Pancreas (tissue), 10 donors: ENCODE results near the gene S100A10. TPM values are rescaled to one million over a fixed set of nuclear protein-coding genes. Genes with fewer than 3 reads are reported as not detected.

ENCODE experiments used
- ATAC-seq, 4 donors: fragments of 200-7000 bp; cut with Tn5 transposase; one replicate each; pipeline versions ENCODE4 v1.8.0 to v1.9.1; 2020; ENCODE audit warnings: mild to moderate bottlenecking in 4 of 4, moderate library complexity in 4 of 4
- DNase-seq, 6 donors: peaks; one replicate each; pipeline ENCODE4 v3.0.0-alpha.2; 2020
- FAIRE-seq: peaks from 2 replicates; lab custom pipeline; 2012; peaks lifted over from hg19 to GRCh38; lab: Jason Lieb, UNC
- H3K27ac ChIP-seq, 4 donors: fragments of 200-600 bp; sonication (generic); 1 replicate in 3 of 4; 2 replicates in 1 of 4; pipeline versions ENCODE4 v1.5.0 to v1.8.0; 2020
- H3K27me3 ChIP-seq, 4 donors: fragments of 200-600 bp; one replicate each; pipeline ENCODE4 v1.8.0; 2021
- H3K36me3 ChIP-seq, 3 donors: fragments of 200-600 bp; sonication (generic) in 1 of 3; one replicate each; pipeline versions ENCODE4 v1.5.0 to v1.8.0; 2020 to 2021
- H3K4me1 ChIP-seq, 3 donors: fragments of 200-600 bp; one replicate each; pipeline ENCODE4 v1.8.0; 2021
- H3K4me3 ChIP-seq, 4 donors: fragments of 200-600 bp; sonication (generic) in 2 of 4; one replicate each; pipeline versions ENCODE4 v1.5.0 to v1.8.0; 2020 to 2021
- H3K9me3 ChIP-seq, 4 donors: fragments of 200-600 bp; one replicate each; pipeline ENCODE4 v1.8.0; 2021
- CTCF ChIP-seq, 4 donors: fragments of 200-600 bp; sonication (generic) in 3 of 4; IDR thresholded peaks; one replicate each; pipeline versions ENCODE4 v1.5.0 to v1.8.0; 2021; ENCODE audit warnings: antibody characterized with exemption in 4 of 4
- WGBS, 2 donors: extraction: QIAGEN DNeasy Blood & Tissue Kit; methylation state at CpG; one replicate each; pipeline ENCODE4 v1.1.7; 2013; 5-methylcytosine and 5-hydroxymethylcytosine counted together
- intact Hi-C, 3 donors: fragments of 100-400 bp; cut with DNase I; formaldehyde crosslinking; loops; one replicate each; pipeline versions ENCODE4 v1.11.1 to v1.14.2; 2022
- polyA plus RNA-seq, 2 donors: library from polyadenylated mRNA; stranded (reverse); fragments of 200-250 nt; gene quantifications; one replicate each; pipeline ENCODE4 v1.2.3, GENCODE V29; 2013
- total RNA-seq, 6 donors: library from RNA; stranded (reverse); fragmentation: NEBNext Ultra II Directional in 4 of 6; extraction: Animal tissue kit (Norgen Biotek cat#: 25700) in 4 of 6; gene quantifications; one replicate each; pipeline versions ENCODE4 v1.2.1 to v1.2.4, GENCODE V29; 2021 to 2023
- donor health status: healthy with polysubstance abuse.
- donor health status: DM: no; HTN: no; CAD: no; lungs with moderate emphysema.
- donor health status: DM: no; HTN: no; CAD: no.
- donor health status: control.
- donor health status: control.
- donor health status: Bipolar disorder and iron deficiency.
- donor health status: DM: yes; HTN: yes; CAD: no.
- donor health status: DM: no; HTN: no; CAD: no.
- donor health status: DM: no; HTN: no; CAD: no.
- donor health status: DM: yes; HTN: yes; CAD: no.

The S100A10 gene
- total and polyA plus RNA-seq, 8 donors = 34.3 to 269 (median 117) TPM

DNA sequence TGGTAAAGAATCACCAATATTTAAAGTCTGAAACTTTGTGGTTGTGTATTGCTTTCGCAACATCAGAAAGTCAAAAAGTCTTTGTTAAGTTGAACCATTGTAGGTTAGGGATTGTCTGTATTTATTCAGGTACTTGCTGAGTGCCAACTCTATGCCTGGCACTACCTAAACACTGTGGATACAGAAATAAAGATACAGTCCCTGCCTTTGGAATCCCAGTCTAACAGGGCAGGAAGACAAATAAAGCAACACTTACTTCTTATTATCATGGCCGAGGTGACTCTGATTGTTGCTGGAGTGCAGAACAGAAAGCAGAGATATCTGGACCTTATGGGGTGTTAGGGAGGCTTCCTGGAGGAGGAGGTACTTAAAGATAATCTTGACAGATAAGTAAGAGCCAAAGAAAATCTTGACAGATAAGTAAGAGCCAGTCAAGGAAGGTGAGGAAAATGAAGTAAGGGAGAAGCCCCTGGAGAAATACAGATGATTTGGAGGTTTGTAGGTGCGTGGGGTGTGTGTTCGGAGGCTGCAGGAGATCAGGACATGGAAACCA is 11.8 kb upstream of the S100A10 start:
- DNase-seq (no peak), ATAC-seq (no peak), FAIRE-seq (no peak)
- intact Hi-C loops = no loop called here
- peaks cover 0 to 4% (median 0%) of the 10 kb centered on the region in 4 donors for H3K27me3 ChIP-seq
- WGBS, 2 donors = 48 to 52% methylated on average over 4 of the region's 4 CpGs
- H3K27ac ChIP-seq = no peak overlapping the region
- H3K4me1 ChIP-seq = peaks cover 0 to 2% (median 0%) of the 10 kb centered on the region in 3 donors
- H3K4me3 ChIP-seq = no peak overlapping the region
- H3K9me3 ChIP-seq = no peaks in the 10 kb centered on the region
- H3K36me3 ChIP-seq = no peaks in the 10 kb centered on the region
- no peak for TF ChIP-seq CTCF (IDR thresholded peaks at IDR 0.05)

- no peak for ATAC-seq
- 56 to 57% methylated on average over 4 of the region's 4 CpGs for WGBS, 2 donors
- H3K36me3 ChIP-seq = no peaks in the 10 kb centered on the region
- peaks cover 0 to 2% (median 0%) of the 10 kb centered on the region in 3 donors for H3K4me1 ChIP-seq
- no peak for TF ChIP-seq CTCF (IDR thresholded peaks at IDR 0.05)
- FAIRE-seq = no peak
- DNase-seq = no peak
- H3K27me3 ChIP-seq = peaks cover 0 to 4% (median 0%) of the 10 kb centered on the region in 4 donors
- H3K9me3 ChIP-seq = no peaks in the 10 kb centered on the region
- no peak overlapping the region for H3K27ac ChIP-seq
- intact Hi-C loops = loop anchor here in 1 of 3 donors (5.0 kb wide), 1 partner anchor 37 kb away; no protein-coding TSS in a partner anchor
- H3K4me3 ChIP-seq = no peak overlapping the region
These were observed 10.3 kb upstream of the S100A10 start for GRCh38 chr1:152003846-152004442.

- intact Hi-C loops = loop anchor here in 1 of 3 donors (5.0 kb wide), 1 partner anchor 36 kb away; no protein-coding TSS in a partner anchor
- DNase-seq (no peak), FAIRE-seq (no peak), ATAC-seq (no peak)
- Histone ChIP-seq H3K27me3 (peaks cover 0 to 4% (median 0%) of the 10 kb centered on the region in 4 donors), H3K4me1 (peaks cover 0 to 2% (median 0%) of the 10 kb centered on the region in 3 donors), H3K4me3 (no peak overlapping the region), H3K27ac (no peak overlapping the region), H3K9me3 (no peaks in the 10 kb centered on the region), H3K36me3 (no peaks in the 10 kb centered on the region)
- 53 to 72% methylated on average over 3 of the region's 3 CpGs for WGBS, 2 donors
- TF ChIP-seq CTCF (IDR thresholded peaks at IDR 0.05) = no peak
These were observed 9.3 kb upstream of the S100A10 start for GRCh38 chr1:152002960-152003359.

DNA sequence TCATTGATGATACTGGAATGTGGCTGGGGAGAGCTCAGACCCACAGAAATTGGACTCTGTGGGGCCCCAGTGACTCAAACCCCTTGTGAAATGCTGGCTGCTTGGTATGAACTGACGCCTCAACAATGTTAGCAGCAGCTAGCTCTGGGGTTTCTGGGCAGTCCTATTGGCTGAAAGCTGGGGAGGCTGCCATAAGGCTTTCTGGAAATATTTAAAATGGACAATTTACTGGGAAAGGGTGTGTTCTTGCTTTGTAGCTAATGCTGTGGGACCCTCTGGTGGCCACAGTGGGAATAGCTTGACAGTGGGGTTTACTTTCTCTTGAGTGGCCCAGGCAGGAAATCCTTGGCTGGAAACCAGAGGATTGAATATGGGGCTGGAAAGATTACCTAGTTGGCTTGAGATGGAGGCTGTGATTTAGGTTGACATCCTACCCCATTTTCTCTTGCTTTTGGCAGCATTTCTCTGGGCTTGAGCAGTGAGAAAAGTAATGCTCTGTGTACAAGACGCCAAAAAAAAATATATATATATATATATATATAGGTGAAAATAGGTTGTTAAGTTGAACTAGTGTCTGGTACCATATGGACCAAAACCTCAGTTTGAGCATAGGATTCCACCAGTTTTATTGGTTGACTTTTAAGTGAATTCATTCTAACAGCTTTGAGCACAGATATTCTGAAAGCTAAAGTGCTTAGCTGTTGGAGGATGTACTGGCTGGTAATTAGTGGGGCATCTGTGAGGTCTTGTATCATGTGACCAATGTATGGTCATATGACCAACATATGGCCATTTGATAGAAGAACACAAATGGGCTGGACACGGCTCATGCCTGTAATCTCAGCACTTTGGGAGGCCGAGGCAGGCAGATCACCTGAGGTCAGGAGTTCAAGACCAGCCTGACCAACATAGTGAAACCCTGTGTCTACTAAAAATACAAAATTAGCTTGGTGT is 8.2 kb upstream of the S100A10 start:
- FAIRE-seq (no peak), DNase-seq (peak; percentile 73 to 90 (median 84)), ATAC-seq (peak; percentile 78 to 91 (median 86))
- H3K36me3 ChIP-seq = no peaks in the 10 kb centered on the region
- peaks cover 0 to 4% (median 0%) of the 10 kb centered on the region in 4 donors for H3K27me3 ChIP-seq
- TF ChIP-seq CTCF (IDR thresholded peaks at IDR 0.05) = peak; percentile 79 to 89 (median 84)
- H3K4me1 ChIP-seq = peaks cover 0 to 2% (median 0%) of the 10 kb centered on the region in 3 donors
- no peaks in the 10 kb centered on the region for H3K9me3 ChIP-seq
- intact Hi-C loops = loop anchor here in 1 of 3 donors (5.0 kb wide), 1 partner anchor 35 kb away; no protein-coding TSS in a partner anchor
- H3K27ac ChIP-seq = no peak overlapping the region
- WGBS, 2 donors = 65 to 73% methylated on average over 4 of the region's 4 CpGs
- H3K4me3 ChIP-seq = no peak overlapping the region
